Keratinocyte (primary cell): ENCODE results near the gene MATK. TPM values are rescaled to one million over a fixed set of nuclear protein-coding genes. Genes with fewer than 3 reads are reported as not detected.

ENCODE experiments used
- DNase-seq: peaks from one replicate; pipeline ENCODE4 v3.0.0-alpha.2; 2011; ENCODE audit warnings: low read depth, missing footprints, low spot score
- FAIRE-seq: peaks from 2 replicates; lab custom pipeline; 2011; peaks lifted over from hg19 to GRCh38; lab: Jason Lieb, UNC
- H2AFZ ChIP-seq: 2 replicates; pipeline ENCODE4 v1.6.0; 2012; ENCODE audit warnings: low read length, control low read depth, inconsistent platforms; ENCODE audit not compliant: control insufficient read depth
- H3K27ac ChIP-seq: 2 replicates; pipeline ENCODE4 v1.5.1; 2011; ENCODE audit warnings: low read length; ENCODE audit not compliant: control insufficient read depth, insufficient read depth
- H3K27me3 ChIP-seq: 3 replicates; pipeline ENCODE4 v1.6.0; 2011; ENCODE audit warnings: low read length; ENCODE audit not compliant: control insufficient read depth, insufficient read depth; ENCODE audit errors: extremely low read depth
- H3K36me3 ChIP-seq, 2 experiments: 2 replicates in 1 of 2; 3 replicates in 1 of 2; pipeline ENCODE4 v1.5.1; 2011; ENCODE audit warnings: low read length in 2 of 2, mild to moderate bottlenecking in 1 of 2; ENCODE audit not compliant: control insufficient read depth in 2 of 2, insufficient read depth in 2 of 2; ENCODE audit errors: extremely low read depth in 1 of 2
- H3K4me1 ChIP-seq: 3 replicates; pipeline ENCODE4 v1.5.1; 2011; ENCODE audit warnings: low read length; ENCODE audit not compliant: control insufficient read depth, insufficient read depth; ENCODE audit errors: extremely low read depth
- H3K4me2 ChIP-seq: 3 replicates; pipeline ENCODE4 v1.6.0; 2011; ENCODE audit warnings: low read depth, low read length; ENCODE audit not compliant: control insufficient read depth, insufficient read depth; ENCODE audit errors: extremely low read depth
- H3K4me3 ChIP-seq, 3 experiments: fragments of 200-600 bp in 1 of 3; sonication (generic) in 1 of 3; 2 replicates in 2 of 3; 3 replicates in 1 of 3; pipeline ENCODE4 v1.5.1; 2011 to 2016; ENCODE audit warnings: low read length in 3 of 3, mild to moderate bottlenecking in 3 of 3, control low read depth in 2 of 3, inconsistent platforms in 1 of 3, low read depth in 1 of 3, mixed read lengths in 1 of 3, mixed run types in 1 of 3, moderate library complexity in 1 of 3; ENCODE audit not compliant: control insufficient read depth in 2 of 3, insufficient read depth in 2 of 3; ENCODE audit errors: extremely low read depth in 1 of 3
- H3K79me2 ChIP-seq: 2 replicates; pipeline ENCODE4 v1.6.0; 2012; ENCODE audit warnings: low read length; ENCODE audit not compliant: control insufficient read depth, insufficient read depth
- H3K9ac ChIP-seq: 3 replicates; pipeline ENCODE4 v1.6.0; 2011; ENCODE audit warnings: low read length; ENCODE audit not compliant: control insufficient read depth, insufficient read depth; ENCODE audit errors: extremely low read depth
- H3K9me1 ChIP-seq: 3 replicates; pipeline ENCODE4 v1.6.0; 2011; ENCODE audit warnings: low read length; ENCODE audit not compliant: control insufficient read depth, insufficient read depth; ENCODE audit errors: extremely low read depth
- H3K9me3 ChIP-seq: 2 replicates; pipeline ENCODE4 v1.5.1; 2012; ENCODE audit warnings: low read depth, low read length; ENCODE audit not compliant: control insufficient read depth
- H4K20me1 ChIP-seq: 3 replicates; pipeline ENCODE4 v1.6.0; 2011; ENCODE audit warnings: low read length; ENCODE audit not compliant: control insufficient read depth, insufficient read depth; ENCODE audit errors: extremely low read depth
- EZH2 ChIP-seq: IDR thresholded peaks from one replicate; pipeline ENCODE4 v1.6.1; 2012; ENCODE audit warnings: inconsistent platforms, mild to moderate bottlenecking, low read length, moderate library complexity
- dilution Hi-C: fragments of 300-500 bp; cut with MboI; formaldehyde crosslinking; loops from one replicate; pipeline ENCODE4 v1.7.0; 2020; ENCODE audit warnings: low sequenced_read_pairs; ENCODE audit not compliant: extremely low pct_ligation_motif_present
- polyA plus RNA-seq, 5 experiments: library from polyadenylated mRNA; depleted of rRNA in 3 of 5; stranded (reverse) in 3 of 5; stranded (forward) in 1 of 5; unstranded in 1 of 5; fragments of >200 nt; gene quantifications; 1 replicate in 1 of 5; 2 replicates in 3 of 5; 3 replicates in 1 of 5; pipeline versions ENCODE4 v1.2.1 to v1.2.3, GENCODE V29; 2011 to 2012; ENCODE audit warnings: missing spikeins in 2 of 5, low read depth in 1 of 5, low replicate concordance in 1 of 5
- TF ChIP-seq, protein P1 (sequence below), 3 experiments: IDR thresholded peaks in 1 of 3; conservative IDR thresholded peaks in 1 of 3; optimal IDR thresholded peaks in 1 of 3; 2 replicates in 2 of 3; 3 replicates in 1 of 3; pipeline versions ENCODE3 to v1.5.1; 2011; ENCODE audit warnings: low read length in 3 of 3, mild to moderate bottlenecking in 3 of 3, moderate library complexity in 2 of 3, control low read depth in 1 of 3, inconsistent platforms in 1 of 3; ENCODE audit not compliant: insufficient read depth in 2 of 3; ENCODE audit errors: extremely low read depth in 1 of 3

MATK gene
- polyA plus RNA-seq, 1 donor (not counting 4 experiments of a cell fraction or from before 2014, with no cell fraction given) = 0.16 TPM

DNA sequence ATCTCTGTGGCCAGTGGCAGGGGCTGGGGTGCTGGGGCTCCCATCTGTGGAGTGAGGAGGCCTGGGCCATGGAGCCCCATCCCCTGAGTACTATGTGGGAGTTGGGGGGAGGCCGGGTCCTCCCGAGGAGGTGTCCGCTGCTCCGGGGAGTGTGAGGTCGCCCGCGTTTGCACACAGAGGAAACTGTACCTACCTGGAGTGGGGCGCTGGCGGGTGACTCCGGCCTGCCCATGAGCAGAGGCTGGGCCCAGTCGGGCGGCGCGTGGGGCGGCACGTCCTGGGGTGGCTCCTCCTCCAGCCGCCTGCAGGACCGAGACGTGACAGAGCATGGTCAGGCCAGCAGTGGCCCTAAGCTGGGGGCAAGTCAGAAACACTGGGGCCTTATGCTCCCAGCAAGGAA lies 33.8 kb upstream of the MATK start:
- FAIRE-seq = no peak
- Histone ChIP-seq H3K36me3 (no peaks in the 10 kb centered on the region), H3K9me3 (no peaks in the 10 kb centered on the region), H2AFZ (no peak overlapping the region), H3K4me2 (no peak overlapping the region), H3K9me1 (no peaks in the 10 kb centered on the region), H4K20me1 (no peaks in the 10 kb centered on the region), H3K27ac (no peak overlapping the region), H3K9ac (no peak overlapping the region), H3K27me3 (peaks cover 14% of the 10 kb centered on the region), H3K4me3 (no peak overlapping the region), H3K79me2 (no peaks in the 10 kb centered on the region), H3K4me1 (peaks cover 5% of the 10 kb centered on the region)
- TF ChIP-seq, protein P1, sequence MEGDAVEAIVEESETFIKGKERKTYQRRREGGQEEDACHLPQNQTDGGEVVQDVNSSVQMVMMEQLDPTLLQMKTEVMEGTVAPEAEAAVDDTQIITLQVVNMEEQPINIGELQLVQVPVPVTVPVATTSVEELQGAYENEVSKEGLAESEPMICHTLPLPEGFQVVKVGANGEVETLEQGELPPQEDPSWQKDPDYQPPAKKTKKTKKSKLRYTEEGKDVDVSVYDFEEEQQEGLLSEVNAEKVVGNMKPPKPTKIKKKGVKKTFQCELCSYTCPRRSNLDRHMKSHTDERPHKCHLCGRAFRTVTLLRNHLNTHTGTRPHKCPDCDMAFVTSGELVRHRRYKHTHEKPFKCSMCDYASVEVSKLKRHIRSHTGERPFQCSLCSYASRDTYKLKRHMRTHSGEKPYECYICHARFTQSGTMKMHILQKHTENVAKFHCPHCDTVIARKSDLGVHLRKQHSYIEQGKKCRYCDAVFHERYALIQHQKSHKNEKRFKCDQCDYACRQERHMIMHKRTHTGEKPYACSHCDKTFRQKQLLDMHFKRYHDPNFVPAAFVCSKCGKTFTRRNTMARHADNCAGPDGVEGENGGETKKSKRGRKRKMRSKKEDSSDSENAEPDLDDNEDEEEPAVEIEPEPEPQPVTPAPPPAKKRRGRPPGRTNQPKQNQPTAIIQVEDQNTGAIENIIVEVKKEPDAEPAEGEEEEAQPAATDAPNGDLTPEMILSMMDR (optimal IDR thresholded peaks at IDR 0.05 in 1 of 3, IDR thresholded peaks at IDR 0.05 in 1 of 3, conservative IDR thresholded peaks at IDR 0.05 in 1 of 3; ENCODE audit: extremely low read depth in 1 of 3, insufficient read depth in 2 of 3, low read length in 3 of 3) = no peak
- no peak for TF ChIP-seq EZH2
- DNase-seq = no peak
- dilution Hi-C loops = no loop called here

DNA sequence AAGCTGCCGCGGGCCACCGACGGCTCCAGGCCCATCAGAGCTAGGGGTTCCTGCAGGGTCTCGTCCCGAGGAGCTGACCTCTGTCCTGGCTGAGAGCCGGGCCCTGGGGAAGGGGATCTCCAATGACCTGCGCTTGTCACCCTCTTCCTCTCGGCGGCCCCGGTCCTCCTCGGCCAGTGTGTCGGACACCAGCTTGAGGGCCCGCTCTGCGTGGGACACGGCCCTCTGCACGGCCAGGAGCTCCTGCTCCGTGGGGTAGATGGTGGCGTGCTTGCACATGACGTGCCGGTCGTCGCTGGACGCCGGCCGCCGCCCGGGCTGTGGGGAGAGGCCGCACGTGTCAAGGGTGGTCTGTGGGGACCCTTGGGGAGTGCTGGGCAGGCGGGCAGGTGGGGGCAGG lies 32.7 kb upstream of the MATK start:
- no peak overlapping the region for H3K4me3 ChIP-seq
- H2AFZ ChIP-seq = no peak overlapping the region
- DNase-seq (no peak), FAIRE-seq (no peak)
- H3K4me1 ChIP-seq = peaks cover 5% of the 10 kb centered on the region
- peak overlapping the region; percentile 56 for H3K4me2 ChIP-seq
- H3K27me3 ChIP-seq = peaks cover 14% of the 10 kb centered on the region
- H3K9ac ChIP-seq = no peak overlapping the region
- H3K9me3 ChIP-seq = no peaks in the 10 kb centered on the region
- no peaks in the 10 kb centered on the region for H3K79me2 ChIP-seq
- H3K36me3 ChIP-seq = no peaks in the 10 kb centered on the region
- no peaks in the 10 kb centered on the region for H4K20me1 ChIP-seq
- dilution Hi-C loops = no loop called here
- H3K9me1 ChIP-seq = no peaks in the 10 kb centered on the region
- TF ChIP-seq EZH2 = no peak
- TF ChIP-seq, protein P1 (optimal IDR thresholded peaks at IDR 0.05 in 1 of 3, IDR thresholded peaks at IDR 0.05 in 1 of 3, conservative IDR thresholded peaks at IDR 0.05 in 1 of 3; ENCODE audit: extremely low read depth in 1 of 3, insufficient read depth in 2 of 3, low read length in 3 of 3) = no peak
- no peak overlapping the region for H3K27ac ChIP-seq
